GM10248 (cell line): ENCODE measurements around the gene ZNF808.
"Not testable (repeated sequence)": the region's sequence is repeated elsewhere in the genome, so short reads cannot be mapped to it uniquely, and the experiment has no call there.

Experiments
- CTCF ChIA-PET: fragments of 300-600 bp; sonication (Branson Sonifier 250); formaldehyde crosslinking; extraction: SDS; loops from one replicate; lab custom pipeline; 2021; ENCODE audit warnings: antibody characterized with exemption; lab: Yijun Ruan, JAX
- POLR2A ChIA-PET: fragments of 350-650 bp; sonication (Branson Sonifier 250); formaldehyde crosslinking; extraction: SDS; loops from one replicate; lab custom pipeline; 2020; ENCODE audit warnings: antibody characterized with exemption; lab: Yijun Ruan, JAX
- DNase-seq: peaks from one replicate; pipeline ENCODE4 v3.0.0; 2012; ENCODE audit errors: extremely low spot score
- TF ChIP-seq, protein P1 (sequence below): IDR thresholded peaks from 2 replicates; pipeline ENCODE4 v1.5.1; 2012; ENCODE audit warnings: mild to moderate bottlenecking, low read depth; ENCODE audit errors: extremely low read depth, missing control alignments, control extremely low read depth

Gene ZNF808

DNA sequence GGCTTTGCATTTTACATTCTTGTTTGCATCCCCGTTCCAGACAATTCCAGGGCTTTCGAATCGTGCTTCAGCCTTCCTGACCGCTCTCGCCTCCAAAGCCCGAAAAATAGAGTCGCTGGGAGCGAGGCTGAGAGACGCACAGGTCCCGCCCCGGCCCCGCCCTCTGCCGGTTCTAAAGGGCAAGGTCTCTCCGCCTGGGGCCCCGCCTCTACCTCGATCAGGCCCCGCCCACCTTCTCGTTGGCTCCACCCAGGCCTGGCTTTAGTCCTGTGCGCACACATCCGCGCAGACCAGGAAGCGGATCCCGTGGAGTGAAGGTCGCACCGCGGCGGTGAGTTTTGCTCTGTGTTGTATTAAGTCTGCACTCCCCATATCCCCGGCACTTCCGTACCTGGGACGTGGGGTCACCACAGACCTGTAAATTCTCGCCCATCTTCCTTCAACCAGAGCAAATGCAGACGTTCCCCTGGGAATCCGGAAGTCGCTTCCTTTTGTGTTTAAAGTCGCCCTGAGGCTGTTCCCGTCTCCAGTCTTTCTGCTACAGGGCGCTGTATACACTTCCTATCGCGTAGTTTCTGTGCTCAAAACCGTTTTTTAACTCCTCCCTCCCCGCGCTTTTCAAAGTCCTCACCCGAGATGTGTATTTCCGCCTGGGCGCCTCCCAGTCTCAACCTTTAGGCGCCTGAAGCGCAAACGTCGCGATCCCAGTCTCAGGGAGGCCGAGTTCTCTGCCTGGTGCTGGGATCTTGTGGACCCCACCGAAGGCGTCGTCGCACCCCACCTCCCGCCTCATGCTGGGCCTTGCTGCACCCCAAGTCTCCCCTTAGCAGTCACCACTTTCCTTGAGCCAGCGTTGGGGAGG is 42.8 kb downstream of the ZNF808 start, which contains the start of gene ZNF701:
Gene ZNF701, plus strand, starts transcription at position 288 of the 862 bp plus-strand sequence. CDS start 3,861 bp downstream, outside the sequence.
- ChIA-PET CTCF (no interaction called here), POLR2A (no interaction called here)
- TF ChIP-seq, protein P1, sequence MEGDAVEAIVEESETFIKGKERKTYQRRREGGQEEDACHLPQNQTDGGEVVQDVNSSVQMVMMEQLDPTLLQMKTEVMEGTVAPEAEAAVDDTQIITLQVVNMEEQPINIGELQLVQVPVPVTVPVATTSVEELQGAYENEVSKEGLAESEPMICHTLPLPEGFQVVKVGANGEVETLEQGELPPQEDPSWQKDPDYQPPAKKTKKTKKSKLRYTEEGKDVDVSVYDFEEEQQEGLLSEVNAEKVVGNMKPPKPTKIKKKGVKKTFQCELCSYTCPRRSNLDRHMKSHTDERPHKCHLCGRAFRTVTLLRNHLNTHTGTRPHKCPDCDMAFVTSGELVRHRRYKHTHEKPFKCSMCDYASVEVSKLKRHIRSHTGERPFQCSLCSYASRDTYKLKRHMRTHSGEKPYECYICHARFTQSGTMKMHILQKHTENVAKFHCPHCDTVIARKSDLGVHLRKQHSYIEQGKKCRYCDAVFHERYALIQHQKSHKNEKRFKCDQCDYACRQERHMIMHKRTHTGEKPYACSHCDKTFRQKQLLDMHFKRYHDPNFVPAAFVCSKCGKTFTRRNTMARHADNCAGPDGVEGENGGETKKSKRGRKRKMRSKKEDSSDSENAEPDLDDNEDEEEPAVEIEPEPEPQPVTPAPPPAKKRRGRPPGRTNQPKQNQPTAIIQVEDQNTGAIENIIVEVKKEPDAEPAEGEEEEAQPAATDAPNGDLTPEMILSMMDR = no peak
- peak; percentile 90 for DNase-seq

DNA sequence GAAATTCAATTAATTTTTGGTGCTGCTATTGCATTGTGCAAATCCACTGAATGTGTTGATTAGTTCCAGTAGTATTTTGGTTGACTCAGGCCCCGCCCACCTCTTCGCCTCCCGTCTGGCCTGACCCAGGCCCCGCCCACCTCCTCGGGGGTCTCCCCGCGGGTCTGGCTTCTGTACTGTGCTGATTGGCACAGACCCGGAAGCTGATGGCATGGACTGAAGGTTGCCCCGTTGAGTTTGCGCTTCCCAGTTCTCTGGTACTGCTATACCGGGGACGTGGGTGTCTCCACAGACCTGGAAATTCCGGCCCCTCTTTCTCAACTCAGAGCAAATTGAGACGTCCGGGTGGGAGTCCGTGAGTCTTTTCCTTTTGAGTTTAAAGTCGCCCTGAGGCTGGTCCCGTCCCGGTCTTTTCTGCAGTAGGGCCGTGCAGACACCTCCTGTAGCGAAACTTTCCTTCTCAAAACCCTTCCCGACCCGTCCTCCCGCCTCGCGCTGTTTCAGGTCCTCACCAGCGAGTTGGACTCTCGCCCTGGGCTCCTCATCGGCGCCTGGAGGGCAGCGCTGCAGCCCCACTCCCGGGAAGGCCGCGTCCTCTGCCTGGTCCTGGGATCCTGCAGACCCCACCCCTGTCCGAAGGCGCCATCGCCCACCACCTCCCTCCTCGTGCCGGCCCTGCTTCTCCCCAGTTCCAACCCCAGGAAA is 57.4 kb downstream of the ZNF808 start:
- TF ChIP-seq, protein P1 = no peak
- no peak for DNase-seq
- CTCF ChIA-PET = no interaction called here
- POLR2A ChIA-PET = no interaction called here

DNA sequence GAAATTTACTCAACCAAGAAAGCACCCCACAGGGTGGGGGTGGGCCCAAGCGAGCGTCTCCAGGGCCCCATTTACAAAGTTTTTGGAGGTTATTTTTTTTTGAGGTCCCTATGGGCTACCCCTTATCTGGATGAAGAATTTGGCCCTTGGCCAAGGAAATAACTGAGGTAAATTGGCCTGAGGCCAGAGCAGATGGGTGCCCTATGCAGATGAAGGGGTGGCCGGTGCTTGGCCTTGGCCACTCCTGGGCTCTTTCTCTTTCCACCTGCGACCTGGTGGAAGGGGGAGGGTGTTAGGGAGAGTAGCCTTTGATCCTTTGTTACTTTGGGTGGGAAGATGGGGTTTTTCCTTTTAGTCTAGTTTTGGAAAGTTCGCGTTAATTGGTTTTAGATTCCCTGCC is 58.1 kb downstream of the ZNF808 start:
- TF ChIP-seq, protein P1 = no peak
- DNase-seq = no peak
- CTCF ChIA-PET = no interaction called here
- POLR2A ChIA-PET = no interaction called here

DNA sequence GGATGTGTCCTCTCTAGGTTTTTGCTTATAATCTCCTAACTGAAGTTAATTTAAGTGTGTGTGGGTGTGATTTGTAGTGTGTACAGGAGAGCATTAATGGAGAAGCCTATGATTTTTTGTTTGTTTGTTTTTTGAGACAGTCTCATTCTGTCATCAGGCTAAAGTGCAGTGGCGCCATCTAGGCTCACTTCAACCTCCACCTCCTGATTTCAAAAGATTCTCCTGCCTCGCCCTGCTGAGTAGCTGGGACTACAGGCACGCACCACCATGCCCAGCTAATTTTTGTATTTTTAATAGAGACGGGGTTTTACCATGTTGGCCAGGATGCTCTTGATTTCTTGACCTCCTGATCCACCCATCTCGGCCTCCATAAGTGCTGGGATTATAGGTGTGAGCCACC is 63.3 kb downstream of the ZNF808 start:
- DNase-seq = no peak
- CTCF ChIA-PET = no interaction called here
- POLR2A ChIA-PET = no interaction called here
- TF ChIP-seq, protein P1 = no peak

DNA sequence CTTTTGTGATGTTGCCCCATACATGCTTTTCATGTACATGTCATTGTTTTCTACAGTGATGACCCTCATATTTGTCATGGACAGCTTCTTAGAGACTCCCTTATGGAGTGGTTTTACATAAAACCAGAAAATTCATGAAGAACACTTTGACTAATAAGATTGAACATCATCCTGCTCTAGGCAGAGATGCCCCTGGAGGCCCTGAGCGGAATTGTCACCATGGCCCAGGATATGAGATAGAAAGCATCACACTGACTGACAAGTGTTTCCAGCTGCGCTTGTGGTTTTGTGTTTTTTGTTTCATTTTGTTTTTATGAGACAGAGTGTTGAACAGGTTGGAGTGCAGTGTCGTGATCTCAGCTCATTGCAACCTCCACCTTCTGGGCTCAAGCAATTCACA is 64.8 kb downstream of the ZNF808 start:
- POLR2A ChIA-PET = no interaction called here

DNA sequence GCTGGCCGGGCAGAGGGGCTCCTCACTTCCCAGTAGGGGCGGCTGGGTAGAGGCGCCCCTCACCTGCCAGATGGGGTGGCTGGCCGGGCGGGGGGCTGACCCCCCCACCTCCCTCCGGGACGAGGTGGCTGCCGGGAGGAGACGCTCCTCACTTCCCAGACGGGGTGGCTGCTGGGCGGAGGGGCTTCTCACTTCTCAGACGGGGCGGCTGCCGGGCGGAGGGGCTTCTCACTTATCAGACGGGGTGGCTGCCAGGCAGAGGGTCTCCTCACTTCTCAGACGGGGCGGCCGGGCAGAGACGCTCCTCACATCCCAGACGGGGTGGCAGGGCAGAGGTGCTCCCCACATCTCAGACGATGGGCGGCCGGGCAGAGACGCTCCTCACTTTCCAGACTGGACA is 66.0 kb downstream of the ZNF808 start:
- CTCF ChIA-PET, DNase-seq, POLR2A ChIA-PET: not testable (repeated sequence)

More for the DNA sequence above, 64.8 kb downstream of the ZNF808 start:
- no peak for DNase-seq
- TF ChIP-seq, protein P1 = no peak
- CTCF ChIA-PET = no interaction called here

DNA sequence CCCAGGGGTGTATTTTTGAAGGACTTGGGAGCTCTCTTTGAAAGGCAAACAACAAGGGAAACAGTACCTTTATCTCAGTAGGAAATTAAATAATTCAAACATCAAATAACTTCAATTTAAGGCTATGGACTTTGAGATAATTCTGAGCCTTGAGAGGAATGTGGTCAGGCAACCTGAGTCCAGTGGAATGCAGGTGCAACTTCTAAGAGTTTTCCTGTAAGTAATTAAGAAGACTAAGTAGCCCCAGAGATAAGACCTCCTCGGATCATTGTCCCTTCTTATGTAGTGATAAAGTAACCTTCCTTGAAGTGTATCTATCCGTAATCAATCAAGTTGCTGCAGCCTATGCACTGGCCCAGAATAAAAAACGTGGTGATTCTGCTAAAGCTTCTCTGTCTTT is 71.8 kb downstream of the ZNF808 start:
- DNase-seq = no peak
- TF ChIP-seq, protein P1 = no peak
- ChIA-PET POLR2A (no interaction called here), CTCF (no interaction called here)
